ENCODE measurements around the gene CYP4F22.

The CYP4F22 gene

GRCh38 chr19:15576526-15577156 is 68.3 kb downstream of the CYP4F22 start:
- Histone ChIP-seq H3K4me1 (ENCODE audit: low read length) (no peaks in the 10 kb centered on the region), H3K4me2 (ENCODE audit: low read length) (no peak overlapping the region), H3K4me3 (ENCODE audit: low read length) (no peak overlapping the region), H3K79me2 (ENCODE audit: low read length) (no peaks in the 10 kb centered on the region), H4K20me1 (ENCODE audit: insufficient read depth, low read length) (no peaks in the 10 kb centered on the region; the same call in 1 of the 2 replicates), H2AFZ (ENCODE audit: low read depth, low read length) (no peak overlapping the region), H3K9ac (ENCODE audit: low read length) (no peak overlapping the region), H3K27ac (ENCODE audit: low read length) (no peak overlapping the region), H3K27me3 (ENCODE audit: low read depth, low read length) (peaks cover 7% of the 10 kb centered on the region; the same call in 1 of the 2 replicates), H3K36me3 (replicated peaks; ENCODE audit: low read depth, low read length) (no peaks in the 10 kb centered on the region), H3K9me3 (ENCODE audit: insufficient read depth, low read length) (no peaks in the 10 kb centered on the region)
- TF ChIP-seq, protein P1, sequence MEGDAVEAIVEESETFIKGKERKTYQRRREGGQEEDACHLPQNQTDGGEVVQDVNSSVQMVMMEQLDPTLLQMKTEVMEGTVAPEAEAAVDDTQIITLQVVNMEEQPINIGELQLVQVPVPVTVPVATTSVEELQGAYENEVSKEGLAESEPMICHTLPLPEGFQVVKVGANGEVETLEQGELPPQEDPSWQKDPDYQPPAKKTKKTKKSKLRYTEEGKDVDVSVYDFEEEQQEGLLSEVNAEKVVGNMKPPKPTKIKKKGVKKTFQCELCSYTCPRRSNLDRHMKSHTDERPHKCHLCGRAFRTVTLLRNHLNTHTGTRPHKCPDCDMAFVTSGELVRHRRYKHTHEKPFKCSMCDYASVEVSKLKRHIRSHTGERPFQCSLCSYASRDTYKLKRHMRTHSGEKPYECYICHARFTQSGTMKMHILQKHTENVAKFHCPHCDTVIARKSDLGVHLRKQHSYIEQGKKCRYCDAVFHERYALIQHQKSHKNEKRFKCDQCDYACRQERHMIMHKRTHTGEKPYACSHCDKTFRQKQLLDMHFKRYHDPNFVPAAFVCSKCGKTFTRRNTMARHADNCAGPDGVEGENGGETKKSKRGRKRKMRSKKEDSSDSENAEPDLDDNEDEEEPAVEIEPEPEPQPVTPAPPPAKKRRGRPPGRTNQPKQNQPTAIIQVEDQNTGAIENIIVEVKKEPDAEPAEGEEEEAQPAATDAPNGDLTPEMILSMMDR (IDR thresholded peaks at IDR 0.05; ENCODE audit: low read depth, low read length), result no peak
- TF ChIP-seq EZH2phosphoT487 (IDR thresholded peaks at IDR 0.05; ENCODE audit: low read depth), result no peak

GRCh38 chr19:15577184-15577771 is 69.0 kb downstream of the CYP4F22 start:
- H3K4me2 ChIP-seq (ENCODE audit: low read length), result no peak overlapping the region
- H3K4me3 ChIP-seq (ENCODE audit: low read length), result no peak overlapping the region
- no peaks in the 10 kb centered on the region for H3K36me3 ChIP-seq (replicated peaks; ENCODE audit: low read depth, low read length)
- no peak overlapping the region for H3K9ac ChIP-seq (ENCODE audit: low read length)
- H3K4me1 ChIP-seq (ENCODE audit: low read length), result no peaks in the 10 kb centered on the region
- TF ChIP-seq, protein P1 (IDR thresholded peaks at IDR 0.05; ENCODE audit: low read depth, low read length), result no peak
- TF ChIP-seq EZH2phosphoT487 (IDR thresholded peaks at IDR 0.05; ENCODE audit: low read depth), result no peak
- H2AFZ ChIP-seq (ENCODE audit: low read depth, low read length), result no peak overlapping the region
- H3K27ac ChIP-seq (ENCODE audit: low read length), result no peak overlapping the region
- H4K20me1 ChIP-seq (ENCODE audit: insufficient read depth, low read length), result no peaks in the 10 kb centered on the region; the same call in 1 of the 2 replicates
- no peaks in the 10 kb centered on the region for H3K79me2 ChIP-seq (ENCODE audit: low read length)
- peaks cover 7% of the 10 kb centered on the region; the same call in 1 of the 2 replicates for H3K27me3 ChIP-seq (ENCODE audit: low read depth, low read length)
- no peaks in the 10 kb centered on the region for H3K9me3 ChIP-seq (ENCODE audit: insufficient read depth, low read length)

DNA sequence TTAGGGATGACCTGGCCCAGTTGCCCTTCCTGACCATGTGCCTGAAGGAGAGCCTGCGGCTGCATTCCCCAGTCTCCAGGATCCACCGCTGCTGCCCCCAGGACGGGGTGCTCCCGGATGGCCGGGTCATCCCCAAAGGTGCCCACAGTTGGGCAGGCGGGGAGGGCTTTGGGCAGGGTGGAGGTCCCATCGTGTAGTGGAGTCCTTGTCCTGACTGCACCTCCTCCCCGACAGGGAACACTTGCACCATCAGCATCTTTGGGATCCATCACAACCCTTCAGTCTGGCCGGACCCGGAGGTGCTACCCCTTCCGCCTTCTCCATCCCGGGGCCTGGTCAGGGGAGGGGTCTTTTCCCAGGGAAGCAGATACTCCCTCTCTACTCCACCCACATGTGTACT is 75.0 kb downstream of the CYP4F22 start:
- no peak overlapping the region for H3K27ac ChIP-seq (ENCODE audit: low read length)
- H4K20me1 ChIP-seq (ENCODE audit: insufficient read depth, low read length), result no peaks in the 10 kb centered on the region
- no peak for TF ChIP-seq EZH2phosphoT487 (IDR thresholded peaks at IDR 0.05; ENCODE audit: low read depth)
- TF ChIP-seq, protein P1 (IDR thresholded peaks at IDR 0.05; ENCODE audit: low read depth, low read length), result no peak
- H3K27me3 ChIP-seq (ENCODE audit: low read depth, low read length), result peaks cover 6% of the 10 kb centered on the region; the same call in 1 of the 2 replicates
- no peak overlapping the region for H3K9ac ChIP-seq (ENCODE audit: low read length)
- no peaks in the 10 kb centered on the region for H3K9me3 ChIP-seq (ENCODE audit: insufficient read depth, low read length)
- no peak overlapping the region for H3K4me2 ChIP-seq (ENCODE audit: low read length)
- H2AFZ ChIP-seq (ENCODE audit: low read depth, low read length), result no peak overlapping the region
- no peaks in the 10 kb centered on the region for H3K4me1 ChIP-seq (ENCODE audit: low read length)
- H3K79me2 ChIP-seq (ENCODE audit: low read length), result no peaks in the 10 kb centered on the region
- no peak overlapping the region for H3K4me3 ChIP-seq (ENCODE audit: low read length)
- H3K36me3 ChIP-seq (replicated peaks; ENCODE audit: low read depth, low read length), result no peaks in the 10 kb centered on the region

DNA sequence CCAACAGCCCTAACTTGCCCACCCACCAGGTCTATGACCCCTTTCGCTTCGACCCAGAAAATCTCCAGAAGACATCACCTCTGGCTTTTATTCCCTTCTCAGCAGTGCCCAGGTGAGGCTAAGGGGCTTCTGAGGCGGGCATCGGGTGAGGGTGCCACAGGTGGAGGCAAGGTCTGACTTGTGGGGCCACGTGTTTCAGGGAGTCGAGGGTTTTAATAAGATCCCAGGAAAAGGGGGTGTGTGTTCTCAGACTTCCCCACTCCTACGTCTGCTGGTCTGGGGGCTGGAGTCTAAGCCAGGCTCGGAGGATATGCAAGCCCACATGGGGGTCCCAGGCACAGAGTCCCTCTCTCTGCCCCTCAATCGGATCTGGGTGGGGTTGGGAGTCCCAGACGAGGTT is 75.8 kb downstream of the CYP4F22 start:
- Histone ChIP-seq H4K20me1 (ENCODE audit: insufficient read depth, low read length) (no peaks in the 10 kb centered on the region), H3K27me3 (ENCODE audit: low read depth, low read length) (peaks cover 6% of the 10 kb centered on the region; the same call in 1 of the 2 replicates), H3K27ac (ENCODE audit: low read length) (no peak overlapping the region), H3K9me3 (ENCODE audit: insufficient read depth, low read length) (no peaks in the 10 kb centered on the region), H3K79me2 (ENCODE audit: low read length) (no peaks in the 10 kb centered on the region), H3K4me2 (ENCODE audit: low read length) (no peak overlapping the region), H3K9ac (ENCODE audit: low read length) (no peak overlapping the region), H3K36me3 (replicated peaks; ENCODE audit: low read depth, low read length) (no peaks in the 10 kb centered on the region), H3K4me1 (ENCODE audit: low read length) (no peaks in the 10 kb centered on the region), H2AFZ (ENCODE audit: low read depth, low read length) (no peak overlapping the region), H3K4me3 (ENCODE audit: low read length) (no peak overlapping the region)
- TF ChIP-seq, protein P1 (IDR thresholded peaks at IDR 0.05; ENCODE audit: low read depth, low read length), result no peak
- no peak for TF ChIP-seq EZH2phosphoT487 (IDR thresholded peaks at IDR 0.05; ENCODE audit: low read depth)

Measured in OCI-LY3 (cell line).